NCI-H2227 (cell line): Measurements from ENCODE around the gene ADGRE3.

Experiments used
- DNase-seq: peaks from one replicate; lab custom pipeline; 2025; ENCODE audit not compliant: unreplicated experiment; lab: John Stamatoyannopoulos, UW

The ADGRE3 gene, protein sequence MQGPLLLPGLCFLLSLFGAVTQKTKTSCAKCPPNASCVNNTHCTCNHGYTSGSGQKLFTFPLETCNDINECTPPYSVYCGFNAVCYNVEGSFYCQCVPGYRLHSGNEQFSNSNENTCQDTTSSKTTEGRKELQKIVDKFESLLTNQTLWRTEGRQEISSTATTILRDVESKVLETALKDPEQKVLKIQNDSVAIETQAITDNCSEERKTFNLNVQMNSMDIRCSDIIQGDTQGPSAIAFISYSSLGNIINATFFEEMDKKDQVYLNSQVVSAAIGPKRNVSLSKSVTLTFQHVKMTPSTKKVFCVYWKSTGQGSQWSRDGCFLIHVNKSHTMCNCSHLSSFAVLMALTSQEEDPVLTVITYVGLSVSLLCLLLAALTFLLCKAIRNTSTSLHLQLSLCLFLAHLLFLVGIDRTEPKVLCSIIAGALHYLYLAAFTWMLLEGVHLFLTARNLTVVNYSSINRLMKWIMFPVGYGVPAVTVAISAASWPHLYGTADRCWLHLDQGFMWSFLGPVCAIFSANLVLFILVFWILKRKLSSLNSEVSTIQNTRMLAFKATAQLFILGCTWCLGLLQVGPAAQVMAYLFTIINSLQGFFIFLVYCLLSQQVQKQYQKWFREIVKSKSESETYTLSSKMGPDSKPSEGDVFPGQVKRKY

DNA sequence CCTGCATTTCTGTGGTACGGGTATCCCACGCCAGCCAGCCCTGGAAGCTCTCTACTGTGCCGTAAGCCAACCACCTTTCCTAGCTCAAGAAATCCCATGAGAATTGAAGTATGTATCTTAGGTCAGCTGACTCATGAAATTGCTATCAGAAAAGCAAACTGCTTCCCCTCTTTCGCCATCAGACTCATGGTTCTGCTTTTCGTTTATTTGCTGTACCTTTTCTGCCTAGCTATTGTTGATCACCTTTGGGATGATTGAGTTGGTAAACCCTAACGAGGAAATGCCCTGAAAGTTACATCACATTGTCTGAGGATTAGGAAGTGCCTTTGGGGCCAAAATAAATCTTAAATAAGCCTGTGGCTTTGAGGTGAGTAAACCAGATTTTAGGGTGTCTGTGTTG is at the start of gene ADGRE3:
Gene ADGRE3 (minus strand): TSS at position 81 of the 400 bp plus-strand sequence. CDS start 74 bp downstream, at position 7.
- DNase-seq, result no peak

DNA sequence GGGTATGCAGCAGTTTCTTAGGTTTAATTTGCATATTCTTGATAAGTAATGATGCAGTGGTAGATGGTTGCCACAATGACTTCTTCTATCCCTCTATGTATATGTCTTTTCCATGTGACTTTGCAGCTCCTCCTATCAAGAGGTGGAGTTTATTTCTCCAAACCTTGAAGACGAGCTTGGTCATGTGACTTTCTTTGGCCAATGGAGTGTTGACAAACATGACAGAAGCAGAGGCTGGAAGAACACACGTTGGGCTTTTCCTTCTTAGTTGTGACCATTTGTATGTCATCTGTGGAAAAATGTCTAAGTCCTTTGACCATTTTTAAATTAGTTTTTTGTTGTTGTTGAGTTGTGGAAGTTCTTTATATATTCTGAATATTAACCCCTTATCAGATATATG is 47.5 kb upstream of the ADGRE3 start:
- DNase-seq, result no peak

DNA sequence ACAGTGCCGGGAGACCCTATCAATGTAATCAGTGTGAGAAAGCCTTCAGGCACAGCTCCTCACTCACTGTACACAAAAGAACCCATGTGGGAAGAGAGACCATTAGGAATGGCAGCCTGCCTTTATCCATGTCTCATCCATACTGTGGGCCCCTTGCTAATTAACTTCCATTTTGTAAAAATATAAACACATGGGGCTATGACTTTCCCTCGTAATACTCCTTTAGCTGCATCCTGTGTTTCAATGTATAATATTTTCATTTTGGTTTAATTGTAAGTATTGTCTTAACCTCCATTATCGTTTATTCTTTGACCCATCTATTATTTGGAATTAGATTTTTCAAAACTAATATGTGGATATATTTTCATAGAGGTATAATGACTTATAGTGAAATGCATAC is 44.5 kb upstream of the ADGRE3 start:
- DNase-seq, result no peak

DNA sequence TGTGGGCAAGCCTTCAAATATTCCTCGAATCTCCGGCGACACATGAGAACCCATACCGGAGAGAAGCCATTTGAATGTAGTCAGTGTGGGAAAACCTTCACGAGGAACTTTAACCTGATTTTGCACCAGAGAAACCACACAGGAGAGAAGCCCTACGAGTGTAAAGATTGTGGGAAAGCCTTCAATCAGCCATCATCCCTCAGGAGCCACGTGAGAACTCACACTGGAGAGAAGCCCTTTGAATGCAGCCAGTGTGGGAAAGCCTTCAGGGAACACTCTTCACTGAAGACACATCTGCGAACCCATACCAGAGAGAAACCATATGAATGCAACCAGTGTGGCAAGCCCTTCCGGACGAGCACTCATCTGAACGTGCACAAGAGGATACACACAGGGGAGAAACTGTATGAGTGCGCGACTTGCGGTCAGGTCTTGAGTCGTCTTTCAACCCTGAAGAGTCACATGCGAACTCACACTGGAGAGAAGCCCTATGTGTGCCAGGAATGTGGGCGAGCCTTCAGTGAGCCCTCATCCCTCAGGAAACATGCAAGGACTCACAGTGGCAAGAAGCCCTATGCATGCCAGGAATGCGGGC is 44.0 kb upstream of the ADGRE3 start:
- DNase-seq, result no peak

DNA sequence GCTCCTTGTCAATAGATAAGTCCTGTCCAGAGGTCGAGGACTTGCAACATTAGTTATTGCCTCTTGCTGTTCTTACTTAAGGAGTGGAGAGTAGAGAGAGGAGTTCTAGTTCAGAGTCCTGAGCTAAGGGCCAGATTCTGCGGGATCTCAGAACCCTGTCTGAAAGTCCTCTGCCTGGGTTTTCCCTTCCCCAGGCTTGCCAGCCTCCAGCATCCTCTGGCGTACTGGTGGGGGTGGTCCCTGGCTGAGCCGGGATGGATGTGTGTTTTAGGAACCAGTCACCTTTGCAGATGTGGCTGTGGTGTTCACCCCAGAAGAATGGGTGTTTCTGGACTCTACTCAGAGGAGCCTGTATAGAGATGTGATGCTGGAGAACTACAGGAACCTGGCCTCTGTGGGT is 41.2 kb upstream of the ADGRE3 start:
- DNase-seq, result no peak

DNA sequence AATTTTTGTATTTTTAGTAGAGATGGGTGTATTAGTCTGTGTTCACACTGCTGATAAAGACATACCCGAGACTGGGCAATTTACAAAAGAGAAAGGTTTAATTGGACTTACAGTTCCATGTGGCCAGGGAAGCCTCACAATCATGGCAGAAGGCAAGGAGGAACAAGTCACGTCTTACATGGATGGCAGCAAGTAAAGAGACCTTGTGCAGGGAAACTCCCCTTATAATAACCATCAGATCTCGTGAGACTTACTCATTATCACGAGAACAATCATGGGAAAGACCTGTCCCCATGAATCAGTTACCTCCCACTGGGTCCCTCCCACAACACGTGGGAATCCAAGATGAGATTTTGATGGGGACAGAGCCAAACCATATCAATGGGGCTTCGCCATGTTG is 29.8 kb upstream of the ADGRE3 start:
- DNase-seq, result no peak

DNA sequence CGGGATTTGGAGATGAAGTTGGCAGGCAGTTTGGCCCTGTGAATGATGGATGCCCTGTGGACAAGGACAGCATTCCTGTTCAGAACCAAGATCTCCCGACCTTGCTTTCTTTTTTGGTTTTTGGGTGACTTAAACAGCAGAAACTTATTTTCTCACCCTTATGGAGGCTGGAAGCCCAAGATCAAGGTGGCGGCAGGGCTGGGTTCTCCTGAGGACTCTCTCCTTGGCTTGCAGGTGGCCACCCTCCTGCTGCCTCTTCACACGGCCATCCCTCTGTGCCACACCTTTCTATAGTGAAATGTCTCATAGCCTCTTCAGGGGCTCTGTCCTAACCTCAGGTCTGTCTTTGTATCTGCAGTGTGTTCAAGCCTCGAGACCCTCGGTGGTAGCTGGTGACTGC is 29.2 kb upstream of the ADGRE3 start:
- no peak for DNase-seq

DNA sequence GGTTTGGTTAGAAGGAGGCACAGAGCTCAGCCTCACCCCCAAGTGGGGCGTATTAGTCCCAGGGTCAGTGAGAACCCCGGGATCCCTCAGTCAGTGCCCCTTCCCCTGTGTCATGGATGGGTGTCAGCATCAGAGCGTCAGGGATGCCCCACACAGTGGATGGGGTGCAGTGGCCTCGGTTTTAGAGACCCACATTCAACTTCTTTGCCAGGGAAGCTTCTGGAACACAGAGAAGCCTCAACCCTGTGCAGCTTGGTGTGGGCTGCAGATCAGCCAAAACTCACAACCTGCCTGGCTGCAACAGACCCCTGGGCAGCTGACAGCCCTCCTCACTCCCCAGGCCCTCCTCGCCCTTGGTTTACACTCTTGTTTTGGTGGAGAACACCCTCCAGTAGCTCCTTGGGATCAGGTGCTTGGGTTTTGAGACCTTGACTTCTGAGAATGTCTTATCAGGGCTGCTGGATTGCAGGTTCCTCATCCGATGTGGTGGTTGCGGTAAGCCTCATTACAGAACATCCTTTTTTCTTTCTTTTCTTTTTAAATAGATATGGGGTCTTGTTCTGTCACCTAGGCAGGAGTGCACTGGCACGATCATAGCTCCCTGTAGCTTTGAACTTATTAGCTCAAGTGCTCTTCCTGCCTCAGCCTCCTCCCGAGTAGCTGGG is 26.2 kb upstream of the ADGRE3 start:
- DNase-seq, result no peak

DNA sequence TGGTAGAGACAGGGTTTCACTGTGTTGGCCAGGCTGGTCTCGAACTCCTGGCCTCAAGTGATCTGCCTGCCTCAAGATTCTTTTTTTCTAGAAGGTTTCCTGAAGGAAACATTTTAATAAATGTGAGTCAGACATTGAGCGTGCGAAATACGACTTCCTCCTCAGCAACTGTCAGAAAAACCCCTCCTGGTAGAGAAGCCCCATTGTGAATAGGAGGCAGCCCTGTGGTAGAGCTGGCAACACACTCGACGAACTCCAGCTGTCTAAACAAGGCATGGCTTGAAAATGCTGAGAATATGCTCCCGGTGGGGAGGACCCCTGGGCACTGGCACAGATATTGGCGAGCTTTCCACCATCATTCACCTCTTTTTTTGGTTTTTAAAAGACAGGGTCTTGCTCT is 25.0 kb upstream of the ADGRE3 start:
- DNase-seq, result no peak

DNA sequence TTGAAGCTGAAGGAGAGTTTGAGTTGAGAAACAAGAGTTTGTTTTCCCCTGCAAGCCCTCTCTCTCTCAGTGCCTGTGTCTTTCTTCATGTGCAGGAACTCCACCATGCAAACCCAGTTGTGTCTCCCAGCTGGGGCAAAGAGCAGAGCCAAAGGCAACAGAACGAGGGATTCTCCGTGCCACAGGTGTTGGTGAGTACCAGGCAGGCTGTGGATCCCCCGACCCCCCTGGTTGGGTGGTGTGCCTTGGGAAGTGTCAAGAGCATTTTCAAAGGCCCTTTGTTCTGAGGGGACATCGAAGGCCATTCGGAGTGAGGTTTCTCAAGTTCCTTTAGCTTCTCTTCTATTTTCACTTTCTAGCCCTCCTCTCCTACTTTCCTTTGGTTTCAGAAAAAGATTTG is 20.8 kb upstream of the ADGRE3 start:
- no peak for DNase-seq

DNA sequence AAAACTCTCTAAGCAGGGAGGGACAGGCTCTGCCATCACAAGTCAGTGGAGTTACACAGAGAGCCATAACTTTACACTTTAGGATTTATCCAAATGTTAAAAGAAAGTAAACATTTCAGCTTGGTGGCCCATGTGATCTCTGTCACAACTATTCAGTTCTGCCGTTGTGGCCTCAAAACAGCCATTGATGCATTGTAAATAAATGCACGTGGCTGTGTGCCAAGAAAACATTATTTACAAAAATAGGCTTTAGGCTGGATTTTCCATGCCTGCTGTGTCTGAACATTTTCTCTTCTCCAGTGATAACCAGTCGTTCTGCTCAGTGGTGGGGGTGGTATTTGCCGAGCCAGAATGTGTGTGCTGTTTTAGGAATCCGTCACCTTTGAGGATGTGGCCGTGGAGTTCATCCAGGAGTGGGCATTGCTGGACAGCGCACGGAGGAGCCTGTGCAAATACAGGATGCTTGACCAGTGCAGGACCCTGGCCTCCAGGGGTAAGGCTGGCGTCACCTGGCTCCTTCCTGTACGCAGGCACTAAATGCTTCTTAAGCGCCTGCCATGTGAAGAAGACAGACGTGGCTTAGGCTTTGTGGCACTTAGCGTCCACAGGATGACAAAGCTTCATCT is 20.1 kb upstream of the ADGRE3 start:
- DNase-seq, result no peak

DNA sequence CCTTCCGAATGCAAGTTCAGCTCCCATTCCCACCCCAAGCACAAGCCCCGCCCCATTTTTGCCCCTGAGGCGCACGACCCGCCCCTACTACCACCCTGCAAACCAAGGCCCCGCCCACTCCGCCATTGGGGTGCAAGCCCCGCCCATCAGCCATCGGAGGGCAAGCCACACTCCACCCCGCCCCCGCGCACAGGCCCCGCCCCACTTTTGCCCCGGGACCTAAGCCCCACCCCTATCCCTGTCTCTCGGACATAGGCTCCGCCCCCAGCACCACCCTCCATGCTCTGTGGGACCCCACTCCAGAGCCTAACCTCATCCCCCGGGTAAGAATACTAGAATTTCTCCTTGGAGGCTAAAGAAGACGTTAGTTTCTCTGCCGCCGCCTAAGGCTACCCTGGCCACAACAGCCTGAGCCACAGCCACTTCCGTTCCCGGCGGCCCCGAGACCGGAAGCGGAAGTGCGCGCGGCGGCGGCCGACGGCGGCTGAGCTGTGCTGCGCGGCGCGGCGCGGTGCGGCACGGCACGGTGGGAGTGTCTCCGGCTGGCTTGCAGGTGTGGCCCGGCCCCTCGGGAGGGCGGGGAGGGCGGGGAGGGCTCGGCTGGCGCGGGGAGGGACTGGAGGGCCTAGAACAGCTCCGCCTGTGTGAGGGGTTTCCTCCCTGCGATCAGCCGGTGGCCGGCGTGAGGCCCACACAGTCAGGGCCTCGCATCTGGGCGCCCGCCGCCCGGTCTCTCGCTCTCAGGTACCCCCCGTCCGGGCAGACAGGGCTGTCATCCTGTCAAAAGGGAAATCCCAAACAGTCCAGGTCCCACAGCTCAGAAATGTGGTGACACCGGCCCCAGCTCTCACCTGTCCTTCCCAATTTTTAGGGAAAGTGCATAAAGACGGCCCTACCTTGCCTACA is 15.2 kb upstream of the ADGRE3 start, which contains the start of gene ZNF333:
Gene ZNF333 (plus strand): TSS at position 451 of the 906 bp plus-strand sequence. CDS start 3,444 bp downstream, outside the sequence.
- DNase-seq, result peak; percentile 90

DNA sequence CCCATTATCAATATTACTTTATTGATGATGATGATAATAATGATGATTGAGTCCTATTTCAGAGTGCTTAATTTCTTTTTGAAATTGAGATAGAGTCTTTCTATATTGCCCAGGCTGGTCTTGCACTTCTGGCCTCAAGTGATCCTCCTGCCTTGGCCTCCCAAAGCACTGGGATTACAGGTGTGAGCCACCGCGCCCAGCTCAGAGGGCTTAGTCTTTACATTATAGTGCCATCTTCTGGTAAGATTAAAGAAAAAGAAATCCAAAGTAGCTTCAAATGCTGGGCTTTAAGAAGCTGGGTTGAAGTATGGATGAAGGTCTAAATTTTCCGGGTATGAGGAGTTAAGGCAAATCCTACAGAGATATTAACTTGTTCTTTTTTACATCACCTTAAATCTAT is 11.8 kb upstream of the ADGRE3 start:
- peak; percentile 4 for DNase-seq

DNA sequence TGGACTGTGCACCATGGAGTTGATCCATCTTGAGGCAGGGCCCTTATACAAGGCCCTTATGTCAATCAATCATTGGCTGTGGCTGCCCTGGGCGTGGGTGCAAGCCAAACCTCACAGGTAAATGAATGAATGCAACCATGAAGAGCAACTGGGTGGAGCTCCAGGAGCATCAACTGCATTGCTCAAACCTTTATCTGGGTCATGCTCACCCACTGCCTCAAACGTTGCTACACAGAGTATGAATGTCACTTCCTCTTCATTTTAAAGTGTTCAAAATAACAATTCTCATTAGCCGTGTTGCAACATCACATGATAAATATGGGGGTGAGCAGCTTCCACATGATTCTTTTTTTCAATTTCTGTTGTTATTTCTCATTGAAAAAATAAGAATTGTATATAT is 8.8 kb upstream of the ADGRE3 start:
- DNase-seq, result no peak

DNA sequence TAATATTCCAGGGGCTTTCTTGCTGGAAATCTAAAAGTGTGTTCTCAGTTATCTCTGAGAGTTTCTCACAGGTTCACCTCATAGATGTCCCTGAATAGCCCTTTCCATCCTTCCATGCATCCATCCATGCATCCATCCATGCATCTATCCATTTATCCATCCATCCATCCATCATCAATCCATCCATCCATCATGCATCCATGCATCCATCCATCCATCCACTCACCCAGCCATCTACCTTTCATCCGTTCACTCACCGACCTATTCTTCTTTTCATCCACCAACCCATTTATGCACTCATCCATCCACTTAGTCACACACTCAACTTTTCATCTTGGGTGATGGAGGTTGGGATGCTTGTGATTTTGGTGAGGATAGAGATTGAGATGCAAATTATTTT is 7.4 kb upstream of the ADGRE3 start:
- DNase-seq, result no peak

DNA sequence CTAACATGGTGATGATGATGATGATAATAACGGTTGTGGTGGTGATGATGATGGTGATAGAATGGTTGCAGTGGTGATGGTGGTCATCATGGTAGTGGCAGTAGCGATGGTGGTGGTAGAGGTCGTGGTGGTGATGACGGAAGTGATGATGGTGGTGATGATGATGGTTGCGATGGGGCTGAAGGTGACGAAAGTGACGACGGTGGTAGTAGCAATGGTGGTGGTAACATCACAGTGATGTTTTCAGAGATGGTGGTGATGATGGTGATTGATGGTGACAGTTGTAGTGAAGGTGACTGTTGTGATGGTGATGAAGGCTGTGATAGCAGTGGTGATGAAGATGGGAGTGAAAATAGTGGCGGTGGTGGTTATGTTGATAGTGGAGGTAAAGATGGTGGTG is 3.6 kb upstream of the ADGRE3 start:
- DNase-seq, result no peak

DNA sequence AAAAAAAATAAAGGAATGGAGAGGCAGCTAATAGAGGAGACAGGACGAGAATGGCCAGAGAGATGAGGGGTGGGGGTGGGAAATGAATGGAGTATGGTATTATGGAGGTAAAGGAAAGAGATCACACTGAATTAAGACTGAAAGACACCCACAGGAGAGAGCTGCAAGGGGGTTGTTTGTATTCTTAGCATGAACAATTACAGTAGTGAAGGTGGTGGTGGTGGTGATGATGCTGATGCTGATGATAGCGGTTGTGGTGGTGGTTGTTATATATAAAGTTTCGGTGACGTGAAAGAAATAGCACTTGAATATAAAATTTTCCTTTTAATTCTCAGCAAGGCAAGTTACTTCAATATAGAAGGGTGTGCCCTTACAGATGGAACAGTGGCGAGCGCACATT is 2.8 kb upstream of the ADGRE3 start:
- no peak for DNase-seq

DNA sequence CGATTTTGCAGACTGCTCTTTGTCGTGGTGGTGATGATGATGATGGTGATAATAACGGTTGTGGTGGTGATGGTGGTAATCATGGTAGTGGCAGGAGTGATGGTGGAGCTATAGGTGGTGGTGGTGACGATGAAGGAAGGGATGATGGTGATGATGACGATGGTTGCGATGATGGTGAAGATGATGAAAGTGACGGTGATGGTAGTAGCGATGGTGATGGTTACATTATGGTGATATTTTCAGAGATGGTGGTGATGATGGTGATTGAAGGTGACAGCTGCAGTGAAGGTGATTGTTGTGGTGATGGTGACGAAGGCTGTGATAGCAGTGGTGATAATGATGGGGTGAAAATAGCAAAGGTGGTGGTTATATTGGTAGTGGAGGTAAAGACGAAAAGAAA is 2.1 kb upstream of the ADGRE3 start:
- DNase-seq, result no peak

DNA sequence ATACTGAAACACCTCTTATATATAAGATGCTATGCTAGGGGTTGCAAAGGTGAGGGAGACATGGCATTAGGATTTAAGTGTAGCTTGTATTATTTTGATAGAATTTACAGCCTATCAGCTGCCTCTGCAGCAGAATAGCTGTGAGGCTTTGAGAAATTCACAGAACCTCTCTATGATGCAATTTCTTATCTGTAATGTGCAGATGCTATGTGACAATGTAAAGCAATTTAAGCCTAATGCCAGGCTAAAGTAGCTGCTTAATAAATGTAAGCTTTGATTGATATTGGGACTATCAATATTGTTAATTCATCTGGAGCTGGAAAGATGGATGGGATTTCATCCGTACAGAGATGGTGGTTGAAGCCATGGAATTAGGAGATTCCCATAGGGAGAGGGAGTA is 1.6 kb downstream of the ADGRE3 start:
- DNase-seq, result no peak

DNA sequence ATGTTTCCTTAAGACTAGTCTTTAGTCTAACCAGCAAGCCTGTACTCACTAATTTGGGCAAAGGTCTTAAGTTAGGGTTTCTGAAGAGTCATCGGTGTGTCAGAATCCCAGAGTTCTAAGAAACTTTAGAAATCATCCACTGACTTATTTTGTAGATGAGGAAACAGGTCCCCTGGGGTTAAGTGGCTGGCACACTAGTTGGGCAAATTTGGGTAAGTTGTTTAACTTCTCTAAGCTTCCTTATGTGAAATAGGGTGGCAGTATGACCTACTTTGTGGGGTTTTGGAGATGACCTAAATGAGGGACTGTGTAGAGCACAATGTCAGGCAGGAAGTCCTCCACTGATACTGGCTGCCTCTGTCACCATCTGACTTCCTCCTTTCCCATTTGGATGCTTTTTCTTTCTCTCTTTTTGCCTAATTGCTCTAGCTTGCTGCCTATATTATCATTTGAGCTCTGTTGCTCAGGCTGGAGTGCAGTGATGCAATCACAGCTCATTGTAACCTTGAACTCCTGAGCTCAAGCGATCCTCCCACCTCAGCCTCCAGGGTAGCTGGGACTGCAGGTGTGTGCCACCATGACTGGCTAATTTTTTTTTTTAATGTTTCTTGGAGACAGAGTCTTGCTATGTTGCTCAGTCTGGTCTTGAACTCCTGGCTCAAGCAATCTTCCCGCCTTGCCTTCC is 2.3 kb downstream of the ADGRE3 start:
- DNase-seq, result no peak
